T-helper 1 cell (primary cell): ENCODE results near the gene FAM228A.
"Not testable (repeated sequence)": the region's sequence is repeated elsewhere in the genome, so short reads cannot be mapped to it uniquely, and the experiment has no call there.

Experiments used
- DNase-seq, 5 donors: peaks; one replicate each; pipeline ENCODE4 v3.0.0-alpha.2; 2012 to 2020

The FAM228A gene

DNA sequence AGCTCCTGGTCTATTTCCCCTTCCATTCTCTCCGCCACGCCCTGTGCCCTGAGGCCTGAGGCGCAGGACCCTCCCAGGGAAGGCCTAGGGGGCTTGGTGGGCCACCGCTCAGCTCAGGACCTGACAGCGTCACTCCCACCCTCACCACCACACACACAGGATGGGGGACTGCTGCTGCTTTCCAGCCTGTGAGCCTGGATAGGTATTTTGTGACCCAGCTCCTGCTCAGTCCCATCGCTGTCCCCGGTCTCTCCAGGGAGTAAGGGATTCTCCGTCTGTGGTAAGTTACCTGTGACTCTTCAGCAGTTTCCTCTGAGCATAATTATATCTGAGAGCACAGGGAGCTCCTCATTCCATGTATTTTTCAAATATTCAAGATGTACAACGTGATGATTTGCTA is 16.3 kb downstream of the FAM228A start:
- DNase-seq, result no peak

DNA sequence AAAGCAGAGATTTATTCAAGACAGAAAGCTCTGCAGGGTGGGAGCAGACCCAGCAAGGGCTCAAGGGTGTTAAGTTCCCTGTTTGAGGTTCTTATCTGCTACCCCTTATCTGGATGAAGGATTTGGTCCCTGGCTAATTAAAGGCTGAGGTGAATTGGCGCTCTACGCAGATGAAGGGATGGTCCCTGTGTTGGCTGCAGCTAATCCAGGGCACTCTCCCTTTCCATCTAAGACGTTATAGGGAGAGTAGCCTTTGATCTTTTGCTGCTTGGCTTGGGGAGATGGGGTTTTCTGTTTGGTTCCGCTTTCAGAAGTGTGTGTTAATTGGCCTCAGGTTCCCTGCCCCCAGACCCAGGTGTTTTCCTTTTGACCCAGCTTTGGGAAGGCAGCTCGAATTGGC is 17.0 kb downstream of the FAM228A start:
- DNase-seq, result no peak

GRCh38 chr2:24197213-24197612 is 22.4 kb downstream of the FAM228A start:
- DNase-seq, result not testable (repeated sequence)

- no peak for DNase-seq
These were observed 25.2 kb downstream of the FAM228A start for GRCh38 chr2:24199968-24200590.

- no peak for DNase-seq
These were observed 25.9 kb downstream of the FAM228A start for GRCh38 chr2:24200799-24201198.

DNA sequence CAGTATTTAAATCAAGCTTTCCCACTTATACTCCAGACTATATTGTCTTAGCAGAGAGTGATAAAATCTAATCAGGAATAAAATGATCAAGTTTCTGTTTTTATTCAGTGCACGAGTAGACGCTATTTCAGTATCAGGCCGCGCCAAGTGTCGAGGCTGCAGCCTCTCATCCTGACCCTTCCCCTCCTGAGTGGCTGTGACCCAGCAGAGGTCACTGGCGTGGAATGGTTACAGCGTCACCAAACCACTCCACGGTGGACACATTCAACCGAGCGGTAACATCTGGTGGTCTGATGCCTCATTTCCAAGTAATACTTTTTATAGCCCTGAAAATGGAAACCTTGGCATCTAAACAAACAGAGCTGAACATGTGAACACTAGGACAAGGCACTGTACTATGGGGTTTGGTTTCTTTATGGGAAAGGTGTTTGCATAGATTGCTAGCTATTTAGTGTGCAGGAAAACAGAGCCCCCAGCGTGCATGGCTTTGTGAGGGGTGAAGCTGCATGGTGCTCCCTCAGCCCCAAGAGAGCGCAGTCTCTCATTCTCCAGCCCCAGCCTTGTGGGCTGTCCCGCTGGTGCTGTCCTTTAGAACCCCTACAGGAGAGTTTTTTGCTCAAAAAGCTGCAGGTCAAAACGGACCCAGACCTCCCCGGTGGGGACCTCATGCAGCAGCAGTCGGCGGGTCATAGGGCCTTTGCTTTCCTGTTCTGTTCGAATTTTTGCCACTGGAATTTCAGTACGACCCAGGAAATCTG is 28.4 kb downstream of the FAM228A start:
- no peak for DNase-seq

DNA sequence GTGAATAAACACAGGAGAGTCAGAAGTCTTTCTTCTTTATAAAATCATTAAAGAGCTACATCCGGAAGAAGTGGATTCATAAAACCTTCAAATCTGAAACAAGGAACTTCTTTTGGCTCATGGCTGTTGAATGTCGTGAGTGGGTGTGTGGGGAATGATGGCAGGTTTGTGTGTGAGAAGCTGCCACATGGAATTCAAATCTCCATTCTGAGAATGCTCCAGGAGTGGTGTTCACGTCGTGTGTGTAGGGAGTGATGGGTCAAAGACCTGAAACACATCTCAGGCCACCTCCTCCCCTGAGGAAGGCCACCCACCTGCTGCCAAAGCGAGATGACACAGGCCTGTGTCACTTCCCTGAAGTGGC is 28.9 kb downstream of the FAM228A start:
- no peak for DNase-seq

GRCh38 chr2:24204505-24204904 is 29.7 kb downstream of the FAM228A start:
- no peak for DNase-seq

GRCh38 chr2:24205131-24205530 is 30.3 kb downstream of the FAM228A start:
- no peak for DNase-seq

DNA sequence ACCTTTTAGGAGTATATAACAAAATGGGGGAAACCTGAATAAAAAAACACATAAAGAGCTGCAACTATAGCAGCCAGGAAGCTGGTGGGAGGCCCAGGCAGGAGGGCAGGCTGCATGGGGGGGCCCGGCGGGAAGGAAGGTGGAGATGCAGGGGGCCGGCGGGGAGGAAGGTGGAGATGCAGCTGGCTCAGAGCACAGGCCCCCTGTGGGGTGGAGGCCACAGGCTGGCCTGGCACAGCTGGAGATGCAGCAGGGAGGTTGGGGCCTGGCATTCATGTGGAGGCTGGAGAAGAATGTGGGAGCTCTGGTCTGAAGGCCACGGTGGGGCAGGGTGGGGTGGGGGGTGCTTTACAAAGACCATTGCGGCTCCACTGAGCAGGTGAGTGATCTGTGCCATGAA is 31.4 kb downstream of the FAM228A start:
- DNase-seq, result no peak

DNA sequence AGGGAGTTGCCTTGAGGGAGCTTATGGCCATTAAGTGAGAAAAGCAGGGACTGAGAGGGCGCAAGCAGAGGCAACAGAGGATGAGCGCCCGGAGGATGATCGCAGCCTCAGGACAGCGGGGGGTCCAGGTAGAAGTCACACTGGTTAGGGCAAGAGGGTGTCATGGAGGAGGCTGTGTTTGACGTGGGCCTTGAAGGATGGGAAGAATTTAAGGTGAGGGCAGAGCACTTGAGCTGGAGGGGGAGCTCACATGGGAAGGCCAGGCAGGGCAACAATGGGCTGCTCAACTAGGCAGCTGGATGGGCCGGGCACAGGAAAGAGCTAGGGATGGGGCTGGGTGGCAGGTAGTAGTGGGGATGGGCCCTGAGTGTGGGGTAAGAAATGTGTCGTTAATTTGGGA is 31.9 kb downstream of the FAM228A start:
- no peak for DNase-seq

- DNase-seq, result no peak
These were observed 32.5 kb downstream of the FAM228A start for GRCh38 chr2:24207359-24207758.

- no peak for DNase-seq
These were observed 33.6 kb downstream of the FAM228A start for GRCh38 chr2:24208490-24208889.

- DNase-seq, result no peak
These were observed 34.7 kb downstream of the FAM228A start for GRCh38 chr2:24209389-24210105.

DNA sequence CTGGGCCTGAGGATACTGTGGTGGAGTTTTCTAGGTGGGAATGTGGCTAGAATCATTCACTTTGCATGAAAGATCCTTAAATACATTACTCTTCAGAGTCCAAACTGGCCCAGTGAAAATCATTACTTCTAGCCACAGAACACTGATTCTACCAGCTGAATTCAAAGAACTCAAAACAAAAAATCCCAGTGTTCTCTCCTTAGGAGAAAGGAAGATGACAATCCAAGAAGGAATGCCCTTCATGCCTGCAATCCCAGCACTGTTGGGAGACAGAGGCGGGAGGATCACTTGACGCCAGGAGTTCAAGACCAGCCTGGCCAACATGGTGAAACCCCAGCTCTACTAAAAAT is 35.2 kb downstream of the FAM228A start:
- DNase-seq, result no peak

DNA sequence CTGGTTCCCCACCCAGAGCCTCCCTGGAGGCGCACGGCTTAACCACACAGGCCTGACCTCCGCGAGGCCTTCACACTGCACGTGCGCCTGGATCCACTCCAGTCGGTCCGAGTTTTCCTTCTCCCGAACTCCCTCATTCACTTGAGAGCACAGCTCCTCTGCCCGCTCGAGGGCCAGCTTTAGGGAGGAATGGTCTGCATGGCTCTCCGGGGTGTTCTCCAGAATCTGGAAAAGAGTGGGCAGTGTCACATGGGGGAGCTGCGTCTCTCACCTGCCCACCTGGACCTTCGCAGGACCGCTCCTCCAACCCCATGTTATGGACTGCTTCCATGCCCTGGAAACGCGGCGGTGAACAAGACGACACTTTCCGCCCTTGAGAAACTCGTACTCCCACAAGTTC is 35.9 kb downstream of the FAM228A start:
- DNase-seq, result no peak

DNA sequence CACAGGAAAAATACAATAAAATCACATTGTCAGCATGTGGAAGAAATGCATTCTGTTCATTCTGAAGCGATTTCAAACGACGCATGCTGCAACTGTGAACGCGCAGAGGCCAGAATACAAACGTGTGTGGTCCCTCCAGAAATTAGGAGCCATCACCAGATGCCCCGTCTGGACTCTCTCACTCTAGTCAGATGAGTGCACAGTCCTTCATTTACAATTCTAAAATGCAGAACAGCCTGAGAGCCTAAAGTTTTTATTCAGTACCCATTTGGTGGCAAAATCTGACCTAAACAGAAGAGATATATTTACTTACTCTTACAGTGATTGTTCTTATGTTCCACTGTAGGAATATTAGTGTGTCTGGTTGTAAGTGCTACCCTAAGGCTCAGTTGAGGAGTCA is 36.6 kb downstream of the FAM228A start:
- DNase-seq, result no peak

DNA sequence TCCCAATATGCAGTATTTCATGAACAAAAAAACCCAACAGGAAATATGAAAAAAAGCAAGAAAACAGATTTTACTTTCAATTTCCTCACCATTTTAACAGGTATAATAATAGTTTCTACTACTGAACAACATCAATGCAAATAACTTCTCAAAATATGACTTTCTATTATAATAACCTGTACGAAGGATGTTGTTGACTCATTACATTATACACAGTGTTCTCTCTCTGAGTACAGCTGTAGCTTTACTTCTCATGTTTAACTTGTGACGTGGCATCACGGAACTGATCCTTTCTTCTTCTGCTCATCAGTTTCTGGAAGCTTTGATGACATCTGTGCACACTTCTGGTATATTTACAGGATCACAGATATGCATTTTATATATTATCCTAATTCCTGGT is 40.0 kb downstream of the FAM228A start:
- DNase-seq, result peak in 1 of 5 donors; percentile 63

DNA sequence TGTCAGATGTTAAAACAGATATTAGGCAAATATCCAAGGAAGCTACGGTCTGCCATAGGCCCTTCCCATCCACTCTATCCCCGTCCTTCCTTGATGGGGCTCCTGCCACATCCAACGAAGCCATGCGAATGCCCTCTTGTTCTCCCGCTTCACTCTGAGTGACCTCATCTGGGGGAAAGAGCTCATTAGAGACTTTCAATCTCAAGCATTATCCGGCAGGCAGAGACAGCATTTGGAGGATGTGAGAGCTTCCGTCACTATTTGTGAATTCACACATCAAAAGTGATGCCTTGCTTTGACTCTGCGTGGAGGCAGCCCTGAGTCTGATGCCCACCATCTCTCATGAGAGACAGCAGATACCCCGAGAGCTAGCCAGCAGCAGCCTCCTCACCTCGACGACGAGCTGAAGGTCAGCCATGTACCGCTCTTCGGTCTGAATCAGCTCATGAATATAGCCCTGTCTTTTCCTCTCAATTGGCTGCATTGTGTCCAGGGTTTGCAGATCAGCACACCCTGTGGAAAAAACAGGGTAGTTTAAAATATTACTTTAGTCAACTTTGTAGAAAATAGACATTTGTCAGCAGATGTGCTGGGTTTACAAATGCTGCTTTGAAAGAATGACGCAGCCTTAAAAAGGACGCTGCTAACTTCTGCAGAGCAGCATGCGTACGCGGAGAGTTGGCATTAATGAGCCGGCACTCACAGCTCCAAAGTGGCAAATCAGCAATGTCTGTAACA is 45.9 kb downstream of the FAM228A start:
- DNase-seq, result no peak

DNA sequence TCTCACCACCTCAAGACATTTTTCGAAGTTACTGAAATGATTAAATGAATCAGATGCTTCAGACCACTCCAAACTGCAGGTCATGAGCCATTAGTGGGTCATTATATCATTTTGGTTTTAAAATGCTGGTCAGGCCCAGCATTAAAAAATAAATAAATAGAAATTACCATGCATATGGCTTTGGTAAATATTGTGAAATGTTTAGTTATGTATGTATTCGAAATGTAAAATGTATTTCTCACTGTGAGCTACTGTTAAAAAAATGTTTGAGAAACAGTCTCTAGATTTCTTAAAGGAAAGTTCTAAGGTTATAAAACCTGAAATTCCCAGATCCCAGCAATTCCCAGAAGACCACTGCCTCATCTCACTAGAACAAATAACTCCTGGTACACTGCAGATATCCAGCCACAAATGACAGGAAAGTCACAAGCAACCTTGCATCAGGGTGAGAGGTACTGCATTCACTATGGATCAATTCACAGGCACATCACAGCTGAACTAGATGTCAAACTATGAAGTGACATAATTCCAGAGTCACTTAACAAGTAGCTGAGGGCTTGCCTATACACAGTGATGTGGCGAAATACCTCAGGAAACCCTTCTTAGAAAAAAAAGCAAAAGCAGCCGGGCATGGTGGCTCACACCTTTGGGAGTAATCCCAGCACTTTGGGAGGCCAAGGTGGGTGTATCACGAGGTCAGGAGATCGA is 46.6 kb downstream of the FAM228A start:
- no peak for DNase-seq

DNA sequence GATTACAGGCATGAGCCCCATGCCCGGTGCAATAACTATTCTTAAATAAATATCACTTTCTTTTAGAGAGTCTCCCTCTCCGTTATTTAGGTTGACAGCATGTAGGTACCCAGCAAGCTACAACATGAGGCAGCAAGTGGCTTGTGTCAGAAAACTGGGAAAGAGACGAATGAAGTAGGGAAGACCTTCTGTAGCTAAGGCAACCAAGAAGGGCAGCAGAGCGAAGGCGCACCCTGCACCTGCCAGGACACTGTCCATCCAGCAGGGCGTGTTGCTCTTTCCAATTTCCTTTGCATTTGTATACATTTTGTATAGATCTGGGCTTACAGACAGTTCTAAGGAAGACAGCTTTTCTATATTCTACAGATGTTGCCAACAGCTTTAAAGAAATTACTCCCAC is 48.1 kb downstream of the FAM228A start:
- no peak for DNase-seq

- no peak for DNase-seq
These were observed 50.8 kb downstream of the FAM228A start for GRCh38 chr2:24225499-24226242.
